K562 treated with DMSO at 1 percent for 4 hours (cell line): ENCODE data around the gene FAXC. TPM values are rescaled to one million over a fixed set of nuclear protein-coding genes. Genes with fewer than 3 reads are reported as not detected.

Experiments
- total RNA-seq: library from RNA; unstranded; fragments of 300-600 nt; gene quantifications from 2 replicates; pipeline ENCODE4 v1.2.3, GENCODE V29; 2022; ENCODE audit not compliant: insufficient read depth

The FAXC gene
- total RNA-seq: not detected in 2 replicates

GRCh38 chr6:99349171-99350141 is at the start of gene FAXC:
Gene FAXC, minus strand, starts transcription at chr6:99349674. Its CDS starts 302 bp downstream, at chr6:99349372.

DNA sequence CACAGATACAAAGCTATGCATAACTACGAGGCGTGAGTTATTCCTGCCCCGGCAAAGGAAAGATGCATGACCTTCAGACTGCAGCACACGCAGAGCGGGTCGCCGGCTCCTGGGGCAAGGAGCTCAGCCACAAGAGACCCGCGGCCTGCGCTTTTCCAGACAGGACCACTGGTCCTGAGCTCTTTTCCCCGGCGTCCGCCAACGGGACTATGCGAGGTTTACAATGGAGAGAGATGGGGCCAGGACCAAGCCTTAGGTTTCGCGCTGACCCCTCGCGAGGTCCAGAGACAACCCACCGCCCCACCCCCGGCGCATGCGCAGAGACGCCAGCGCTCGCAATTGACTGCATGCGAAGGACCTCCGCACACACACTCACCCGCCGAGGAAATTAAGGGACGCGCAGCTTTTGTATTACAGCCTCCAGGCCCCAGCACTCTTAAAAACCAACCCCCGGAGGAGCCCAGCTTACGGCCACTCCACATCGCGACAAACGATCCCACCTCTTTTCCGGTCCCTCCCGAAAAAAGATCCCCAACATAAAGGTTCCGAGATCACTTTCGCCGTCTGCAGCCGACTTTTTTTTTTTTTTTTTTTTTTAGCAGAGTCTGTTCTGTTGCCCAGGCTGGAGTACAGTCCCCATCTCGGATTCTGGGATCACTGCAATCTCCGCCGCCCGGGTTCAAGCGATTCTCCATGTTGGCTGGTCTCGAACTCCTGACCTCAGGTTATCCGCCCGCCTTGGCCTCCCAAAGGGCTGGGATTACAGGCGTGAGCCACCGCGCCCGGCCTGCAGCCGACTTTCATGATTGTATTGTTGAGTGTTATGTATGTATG is 44.4 kb upstream of the FAXC start, which contains the start of gene COQ3:
Gene COQ3, minus strand, starts transcription at position 498 of the 834 bp plus-strand sequence. Its CDS starts 16 bp downstream, at position 482.

Other genes with a start within 250 kb of the FAXC start
- gene COQ3, start 44.5 kb upstream of the FAXC start, total RNA-seq: 7.9 and 14.2 TPM in 2 replicates
- 52.8 and 79.5 TPM in 2 replicates for gene PNISR, start 75.6 kb upstream of the FAXC start, total RNA-seq
- 8.7 and 10.0 TPM in 2 replicates for gene USP45, start 165.7 kb upstream of the FAXC start, total RNA-seq
- 48.3 and 51.4 TPM in 2 replicates for gene CCNC, start 219.0 kb upstream of the FAXC start, total RNA-seq